Measurements from ENCODE around the gene PGM2.

PGM2 gene

DNA sequence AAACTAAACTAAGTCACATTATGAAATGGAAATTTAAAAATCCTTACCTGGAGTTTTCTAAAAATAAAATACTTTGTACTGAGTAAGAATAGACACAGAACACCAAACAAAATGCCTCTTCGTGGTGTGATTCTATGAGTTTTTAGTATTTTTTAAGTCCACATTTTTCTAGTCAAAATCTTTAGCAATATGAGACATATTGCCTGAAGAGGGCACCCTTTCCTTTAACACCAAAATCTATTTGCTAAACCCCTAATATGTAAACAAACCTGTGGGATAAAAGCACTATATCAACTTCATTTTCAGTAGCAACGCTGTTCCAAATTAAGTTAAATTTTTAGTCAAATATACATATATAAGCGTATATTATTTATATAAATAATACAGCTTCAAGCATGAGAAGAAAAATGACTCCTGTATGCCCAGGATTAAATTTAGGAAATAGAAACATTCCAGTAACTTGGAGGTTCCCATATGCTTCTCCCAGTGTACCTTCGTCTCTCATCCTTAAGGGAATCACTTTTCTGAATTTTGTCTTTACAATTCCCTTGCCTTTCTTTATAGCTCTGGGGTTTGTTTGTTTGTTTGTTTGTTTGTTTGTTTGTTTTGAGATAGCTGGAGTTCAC is 23.0 kb upstream of the PGM2 start:
- H3K23ac ChIP-seq (ENCODE audit: low read length in 2 of 2), result no peak overlapping the region
- no peak overlapping the region for H3K18ac ChIP-seq (ENCODE audit: low read depth in 1 of 2, low read length in 2 of 2)
- H2AK5ac ChIP-seq (ENCODE audit: low read length, severe bottlenecking), result no peak overlapping the region
- no peak overlapping the region for H3K9ac ChIP-seq (ENCODE audit: low read length)
- H2BK120ac ChIP-seq (ENCODE audit: low read depth, low read length), result no peak overlapping the region
- H3K4ac ChIP-seq (ENCODE audit: low read depth in 1 of 2, low read length in 2 of 2), result no peak overlapping the region
- no peak overlapping the region for H3K4me2 ChIP-seq (ENCODE audit: low read length, poor library complexity, severe bottlenecking)
- H2AFZ ChIP-seq (ENCODE audit: low read depth, low read length), result no peak overlapping the region
- no peak overlapping the region for H2BK15ac ChIP-seq (ENCODE audit: low read depth, poor library complexity, severe bottlenecking)
- no peaks in the 10 kb centered on the region for H3K9me3 ChIP-seq (ENCODE audit: control insufficient read depth, low read length)
- no peak overlapping the region for H3K4me3 ChIP-seq (ENCODE audit: insufficient read depth in 1 of 2, low read depth in 1 of 2, low read length in 2 of 2)
- no peaks in the 10 kb centered on the region for H3K36me3 ChIP-seq (ENCODE audit: control insufficient read depth in 1 of 2, insufficient read depth in 2 of 2, low read depth in 1 of 2, low read length in 2 of 2)
- no peak overlapping the region for H4K8ac ChIP-seq (ENCODE audit: low read length)
- no peak overlapping the region for H3K14ac ChIP-seq (ENCODE audit: low read length in 2 of 2)
- no CpG with 5 or more reads among the region's 4 CpGs for WGBS
- DNase-seq, result peak; percentile 65
- no peaks in the 10 kb centered on the region for H3K4me1 ChIP-seq (ENCODE audit: control insufficient read depth, insufficient read depth, low read depth, low read length)
- H4K91ac ChIP-seq (ENCODE audit: low read length), result no peak overlapping the region
- no peaks in the 10 kb centered on the region for H3K79me1 ChIP-seq (replicated peaks; ENCODE audit: low read length, poor library complexity, severe bottlenecking)
- peaks cover 0 to 3% of the 10 kb centered on the region in 2 experiments for H3K27me3 ChIP-seq (ENCODE audit: control insufficient read depth in 1 of 2, insufficient read depth in 1 of 2, low read length in 2 of 2)
- no peak overlapping the region for H3K27ac ChIP-seq (ENCODE audit: low read length, poor library complexity, severe bottlenecking)
- no peak overlapping the region for H2BK5ac ChIP-seq (ENCODE audit: low read depth, low read length, poor library complexity, severe bottlenecking)
- H2BK12ac ChIP-seq (ENCODE audit: low read length in 2 of 2), result no peak overlapping the region

DNA sequence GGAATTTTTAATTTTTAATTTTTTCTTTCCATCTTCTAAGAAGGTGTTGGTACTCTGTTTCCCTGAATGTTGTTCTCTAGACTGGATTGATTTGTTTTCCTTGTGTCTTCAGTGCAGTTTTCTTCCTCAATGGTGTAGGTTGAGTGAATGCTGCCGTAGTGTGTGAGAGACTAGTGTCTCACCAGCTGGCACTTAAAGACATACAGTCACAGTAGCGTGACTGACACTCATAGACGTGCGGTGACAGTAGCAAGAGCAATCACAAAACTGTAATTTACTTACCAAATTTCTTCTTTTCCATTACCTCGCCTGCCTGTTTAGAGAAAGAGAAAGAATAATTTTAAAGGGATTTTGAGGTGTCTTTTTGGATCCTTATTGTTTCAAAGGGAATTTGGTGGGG is 21.4 kb upstream of the PGM2 start:
- Histone ChIP-seq H3K27ac (ENCODE audit: low read length, poor library complexity, severe bottlenecking) (no peak overlapping the region), H3K4me2 (ENCODE audit: low read length, poor library complexity, severe bottlenecking) (no peak overlapping the region), H3K4me3 (ENCODE audit: insufficient read depth in 1 of 2, low read depth in 1 of 2, low read length in 2 of 2) (no peak overlapping the region), H4K8ac (ENCODE audit: low read length) (no peak overlapping the region), H3K79me1 (replicated peaks; ENCODE audit: low read length, poor library complexity, severe bottlenecking) (no peaks in the 10 kb centered on the region), H2BK15ac (ENCODE audit: low read depth, poor library complexity, severe bottlenecking) (no peak overlapping the region), H2BK12ac (ENCODE audit: low read length in 2 of 2) (no peak overlapping the region), H3K27me3 (ENCODE audit: control insufficient read depth in 1 of 2, insufficient read depth in 1 of 2, low read length in 2 of 2) (no peaks in the 10 kb centered on the region), H3K9me3 (ENCODE audit: control insufficient read depth, low read length) (no peaks in the 10 kb centered on the region), H2AK5ac (ENCODE audit: low read length, severe bottlenecking) (no peak overlapping the region), H3K18ac (ENCODE audit: low read depth in 1 of 2, low read length in 2 of 2) (no peak overlapping the region), H3K9ac (ENCODE audit: low read length) (no peak overlapping the region), H2BK120ac (ENCODE audit: low read depth, low read length) (no peak overlapping the region), H2AFZ (ENCODE audit: low read depth, low read length) (no peak overlapping the region), H3K14ac (ENCODE audit: low read length in 2 of 2) (no peak overlapping the region), H2BK5ac (ENCODE audit: low read depth, low read length, poor library complexity, severe bottlenecking) (no peak overlapping the region), H4K91ac (ENCODE audit: low read length) (no peak overlapping the region), H3K23ac (ENCODE audit: low read length in 2 of 2) (no peak overlapping the region), H3K4ac (ENCODE audit: low read depth in 1 of 2, low read length in 2 of 2) (no peak overlapping the region), H3K4me1 (ENCODE audit: control insufficient read depth, insufficient read depth, low read depth, low read length) (no peaks in the 10 kb centered on the region), H3K36me3 (ENCODE audit: control insufficient read depth in 1 of 2, insufficient read depth in 2 of 2, low read depth in 1 of 2, low read length in 2 of 2) (no peaks in the 10 kb centered on the region)
- DNase-seq, result no peak
- WGBS, result 80% methylated on average over 1 of the region's 5 CpGs

GRCh38 chr4:37812713-37813112 is 13.8 kb upstream of the PGM2 start:
- Histone ChIP-seq H3K36me3 (ENCODE audit: control insufficient read depth in 1 of 2, insufficient read depth in 2 of 2, low read depth in 1 of 2, low read length in 2 of 2) (no peaks in the 10 kb centered on the region), H2BK12ac (ENCODE audit: low read length in 2 of 2) (no peak overlapping the region), H3K4me3 (ENCODE audit: insufficient read depth in 1 of 2, low read depth in 1 of 2, low read length in 2 of 2) (no peak overlapping the region), H4K8ac (ENCODE audit: low read length) (no peak overlapping the region), H3K79me1 (replicated peaks; ENCODE audit: low read length, poor library complexity, severe bottlenecking) (no peaks in the 10 kb centered on the region), H3K27ac (ENCODE audit: low read length, poor library complexity, severe bottlenecking) (peak overlapping the region; percentile 71), H2AK5ac (ENCODE audit: low read length, severe bottlenecking) (no peak overlapping the region), H3K9ac (ENCODE audit: low read length) (no peak overlapping the region), H3K9me3 (ENCODE audit: control insufficient read depth, low read length) (no peaks in the 10 kb centered on the region), H3K4me1 (ENCODE audit: control insufficient read depth, insufficient read depth, low read depth, low read length) (no peaks in the 10 kb centered on the region), H4K91ac (ENCODE audit: low read length) (no peak overlapping the region), H2BK120ac (ENCODE audit: low read depth, low read length) (no peak overlapping the region), H2BK15ac (ENCODE audit: low read depth, poor library complexity, severe bottlenecking) (no peak overlapping the region), H2BK5ac (ENCODE audit: low read depth, low read length, poor library complexity, severe bottlenecking) (no peak overlapping the region), H3K14ac (ENCODE audit: low read length in 2 of 2) (no peak overlapping the region), H3K4me2 (ENCODE audit: low read length, poor library complexity, severe bottlenecking) (no peak overlapping the region), H2AFZ (ENCODE audit: low read depth, low read length) (no peak overlapping the region), H3K18ac (ENCODE audit: low read depth in 1 of 2, low read length in 2 of 2) (no peak overlapping the region), H3K4ac (ENCODE audit: low read depth in 1 of 2, low read length in 2 of 2) (no peak overlapping the region), H3K23ac (ENCODE audit: low read length in 2 of 2) (no peak overlapping the region), H3K27me3 (ENCODE audit: control insufficient read depth in 1 of 2, insufficient read depth in 1 of 2, low read length in 2 of 2) (no peaks in the 10 kb centered on the region)
- WGBS, result 36% methylated on average over 1 of the region's 1 CpG
- peak; percentile 34 for DNase-seq

- H3K4me3 ChIP-seq (ENCODE audit: insufficient read depth in 1 of 2, low read depth in 1 of 2, low read length in 2 of 2), result no peak overlapping the region
- no peaks in the 10 kb centered on the region for H3K4me1 ChIP-seq (ENCODE audit: control insufficient read depth, insufficient read depth, low read depth, low read length)
- no peak overlapping the region for H4K8ac ChIP-seq (ENCODE audit: low read length)
- H3K9me3 ChIP-seq (ENCODE audit: control insufficient read depth, low read length), result no peaks in the 10 kb centered on the region
- no peak overlapping the region for H3K23ac ChIP-seq (ENCODE audit: low read length in 2 of 2)
- H3K27ac ChIP-seq (ENCODE audit: low read length, poor library complexity, severe bottlenecking), result no peak overlapping the region
- H2BK5ac ChIP-seq (ENCODE audit: low read depth, low read length, poor library complexity, severe bottlenecking), result no peak overlapping the region
- no peak overlapping the region for H2BK12ac ChIP-seq (ENCODE audit: low read length in 2 of 2)
- DNase-seq, result no peak
- 94% methylated on average over 1 of the region's 3 CpGs for WGBS
- no peaks in the 10 kb centered on the region for H3K27me3 ChIP-seq (ENCODE audit: control insufficient read depth in 1 of 2, insufficient read depth in 1 of 2, low read length in 2 of 2)
- H3K36me3 ChIP-seq (ENCODE audit: control insufficient read depth in 1 of 2, insufficient read depth in 2 of 2, low read depth in 1 of 2, low read length in 2 of 2), result no peaks in the 10 kb centered on the region
- H3K4me2 ChIP-seq (ENCODE audit: low read length, poor library complexity, severe bottlenecking), result no peak overlapping the region
- no peak overlapping the region for H3K14ac ChIP-seq (ENCODE audit: low read length in 2 of 2)
- H3K9ac ChIP-seq (ENCODE audit: low read length), result no peak overlapping the region
- H4K91ac ChIP-seq (ENCODE audit: low read length), result no peak overlapping the region
- H2BK120ac ChIP-seq (ENCODE audit: low read depth, low read length), result no peak overlapping the region
- H3K79me1 ChIP-seq (replicated peaks; ENCODE audit: low read length, poor library complexity, severe bottlenecking), result no peaks in the 10 kb centered on the region
- no peak overlapping the region for H3K4ac ChIP-seq (ENCODE audit: low read depth in 1 of 2, low read length in 2 of 2)
- no peak overlapping the region for H2AFZ ChIP-seq (ENCODE audit: low read depth, low read length)
- no peak overlapping the region for H2AK5ac ChIP-seq (ENCODE audit: low read length, severe bottlenecking)
- H3K18ac ChIP-seq (ENCODE audit: low read depth in 1 of 2, low read length in 2 of 2), result no peak overlapping the region
- no peak overlapping the region for H2BK15ac ChIP-seq (ENCODE audit: low read depth, poor library complexity, severe bottlenecking)
Observed at GRCh38 chr4:37815591-37815990, 10.9 kb upstream of the PGM2 start.

Measured in mesenchymal stem cell (in vitro differentiated cells and primary cell).